Panc1 (cell line): ENCODE results near the gene GORAB. TPM values are rescaled to one million over a fixed set of nuclear protein-coding genes. Genes with fewer than 3 reads are reported as not detected.

Experiments
- ATAC-seq: fragments of 200-7000 bp; cut with Tn5 transposase; 2 replicates; pipeline ENCODE4 v1.9.1; 2020; ENCODE audit warnings: mild to moderate bottlenecking, moderate library complexity
- BruUV-seq: library from RNA; stranded (reverse); fragments of 400-500 nt; replicated peaks from 2 replicates; lab custom pipeline; 2021; lab: Mats Ljungman, UMichigan
- CTCF ChIA-PET: fragments of 300-600 bp; sonication (Branson Sonifier 250); formaldehyde crosslinking; loops from one replicate; lab custom pipeline; 2022; ENCODE audit warnings: antibody characterized with exemption; lab: Charles Lee
- POLR2A ChIA-PET: fragments of 300-600 bp; sonication (Branson Sonifier 250); formaldehyde crosslinking; loops from one replicate; lab custom pipeline; 2022; ENCODE audit warnings: antibody characterized with exemption; lab: Charles Lee
- DNase-seq: peaks from one replicate; pipeline ENCODE4 v3.0.0-alpha.2; 2010; ENCODE audit warnings: low read depth, low spot score
- H3K27ac ChIP-seq: 2 replicates; pipeline ENCODE4 v1.5.1; 2011; ENCODE audit warnings: mild to moderate bottlenecking, low read length, inconsistent platforms
- H3K27me3 ChIP-seq: fragments of 200-500 bp; sonication (Bioruptor generic); 2 replicates; pipeline ENCODE4 v1.6.0; 2014; ENCODE audit warnings: low read length, inconsistent platforms; ENCODE audit not compliant: control insufficient read depth, insufficient read depth
- H3K36me3 ChIP-seq: fragments of 200-500 bp; sonication (Bioruptor generic); 2 replicates; pipeline ENCODE4 v1.5.1; 2014; ENCODE audit warnings: inconsistent platforms, mild to moderate bottlenecking, low read length, moderate library complexity; ENCODE audit not compliant: control insufficient read depth, insufficient read depth
- H3K4me1 ChIP-seq: 2 replicates; pipeline ENCODE4 v1.5.1; 2011; ENCODE audit warnings: inconsistent platforms, mild to moderate bottlenecking, low read length, moderate library complexity; ENCODE audit not compliant: control insufficient read depth, insufficient read depth
- H3K4me3 ChIP-seq, 2 experiments: 2 replicates each; pipeline ENCODE4 v1.5.1; 2011 to 2012; ENCODE audit warnings: low read depth in 2 of 2, low read length in 2 of 2, mild to moderate bottlenecking in 2 of 2, inconsistent platforms in 1 of 2, moderate library complexity in 1 of 2
- H3K9me3 ChIP-seq: fragments of 200-500 bp; sonication (Bioruptor generic); 2 replicates; pipeline ENCODE4 v1.5.1; 2014; ENCODE audit warnings: low read depth, mild to moderate bottlenecking, inconsistent platforms, low read length, moderate library complexity; ENCODE audit not compliant: control insufficient read depth, insufficient read depth
- CTCF ChIP-seq: fragments of 450-650 bp; IDR thresholded peaks from 2 replicates; pipeline ENCODE4 v1.5.1; 2017; ENCODE audit warnings: mild to moderate bottlenecking
- POLR2AphosphoS5 ChIP-seq: IDR thresholded peaks from 2 replicates; pipeline ENCODE4 v1.6.1; 2012; ENCODE audit warnings: mild to moderate bottlenecking, low read depth, low read length, moderate library complexity
- REST ChIP-seq, 2 experiments: IDR thresholded peaks; 2 replicates each; pipeline ENCODE4 v1.6.1; 2011 to 2012; ENCODE audit warnings: low read depth in 2 of 2, control low read depth in 1 of 2, low read length in 1 of 2, mild to moderate bottlenecking in 1 of 2, moderate library complexity in 1 of 2; ENCODE audit not compliant: insufficient read depth in 1 of 2
- SIN3A ChIP-seq: IDR thresholded peaks from 2 replicates; pipeline ENCODE4 v1.6.1; 2012; ENCODE audit warnings: low read depth, mild to moderate bottlenecking, low read length, moderate library complexity, borderline replicate concordance; ENCODE audit not compliant: insufficient read depth
- TCF7L2 ChIP-seq: IDR thresholded peaks from 2 replicates; pipeline ENCODE4 v1.6.1; 2011; ENCODE audit warnings: mild to moderate bottlenecking, low read depth, low read length, inconsistent platforms
- in situ Hi-C: cut with HindIII; loops from 2 replicates; pipeline ENCODE4 v1.10.0; 2016; ENCODE audit warnings: low sequenced_read_pairs, low pct_unique_long_range_greater_than_20kb
- intact Hi-C: fragments of 100-400 bp; cut with micrococcal nuclease; formaldehyde crosslinking; loops from one replicate; pipeline ENCODE4 v1.10.0; 2022; ENCODE audit not compliant: unreplicated experiment
- total RNA-seq: library from RNA; stranded (reverse); gene quantifications from one replicate; pipeline ENCODE4 v1.2.1, GENCODE V29; 2021; ENCODE audit not compliant: unreplicated experiment

GORAB gene
- total RNA-seq, 1 experiment from 2014 or later: 8.1 TPM

DNA sequence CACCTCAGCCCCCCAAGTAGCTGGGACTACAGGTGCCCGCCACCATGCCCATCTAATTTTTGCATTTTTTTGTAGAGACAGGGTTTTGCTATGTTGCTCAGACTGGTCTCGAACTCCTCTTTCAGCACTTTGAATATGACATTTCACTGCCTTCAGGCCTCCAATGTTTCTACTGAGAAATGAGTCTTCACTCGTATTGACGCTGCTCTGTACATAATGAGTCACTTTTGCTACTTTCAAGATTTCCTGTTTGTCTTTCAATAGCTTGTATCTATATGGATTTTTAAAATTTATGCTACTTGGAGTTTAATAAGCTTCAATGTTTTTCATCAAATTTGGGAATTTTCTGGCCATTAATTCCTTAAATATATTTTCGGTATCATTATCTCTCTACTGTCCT, 64.7 kb downstream of the GORAB start:
- intact Hi-C loops: no loop called here
- in situ Hi-C loops: no loop called here
- POLR2A ChIA-PET: no interaction called here

GRCh38 chr1:170598618-170599017, 66.7 kb downstream of the GORAB start:
- DNase-seq: no peak
- TF ChIP-seq SIN3A (no peak), TCF7L2 (no peak), CTCF (no peak), POLR2AphosphoS5 (no peak), REST (IDR thresholded peaks at IDR 0.05; ENCODE audit: insufficient read depth in 1 of 2, low read depth in 2 of 2, low read length in 1 of 2) (no peak)
- BruUV-seq: no TSS peak
- Histone ChIP-seq H3K27ac (no peak overlapping the region), H3K4me3 (no peak overlapping the region), H3K4me1 (no peaks in the 10 kb centered on the region), H3K27me3 (no peaks in the 10 kb centered on the region), H3K9me3 (no peaks in the 10 kb centered on the region), H3K36me3 (no peaks in the 10 kb centered on the region)
- POLR2A ChIA-PET: no interaction called here
- intact Hi-C loops: no loop called here
- ATAC-seq: no peak
- CTCF ChIA-PET: no interaction called here
- in situ Hi-C loops: no loop called here

More for the DNA sequence above, 64.7 kb downstream of the GORAB start:
- DNase-seq: no peak
- Histone ChIP-seq H3K27ac (no peak overlapping the region), H3K4me3 (no peak overlapping the region), H3K4me1 (no peaks in the 10 kb centered on the region), H3K27me3 (no peaks in the 10 kb centered on the region), H3K9me3 (no peaks in the 10 kb centered on the region), H3K36me3 (no peaks in the 10 kb centered on the region)
- BruUV-seq: no TSS peak
- CTCF ChIA-PET: no interaction called here
- TF ChIP-seq CTCF (no peak), SIN3A (no peak), TCF7L2 (no peak), POLR2AphosphoS5 (no peak)
- ATAC-seq: no peak

- DNase-seq (no peak), ATAC-seq (no peak)
- Histone ChIP-seq H3K27me3 (no peaks in the 10 kb centered on the region), H3K4me3 (no peak overlapping the region), H3K27ac (no peak overlapping the region), H3K36me3 (no peaks in the 10 kb centered on the region), H3K4me1 (no peaks in the 10 kb centered on the region), H3K9me3 (no peaks in the 10 kb centered on the region)
- no TSS peak for BruUV-seq
- TF ChIP-seq REST (IDR thresholded peaks at IDR 0.05; ENCODE audit: insufficient read depth in 1 of 2, low read depth in 2 of 2, low read length in 1 of 2): no peak
- TF ChIP-seq SIN3A: no peak
- no peak for TF ChIP-seq POLR2AphosphoS5
- in situ Hi-C loops: no loop called here
- intact Hi-C loops: no loop called here
- ChIA-PET POLR2A (no interaction called here), CTCF (no interaction called here)
Measured at GRCh38 chr1:170599033-170599432, 67.1 kb downstream of the GORAB start.
